DMS79 treated with DMSO at 0.1 percent for 48 hours (cell line): ENCODE results near the gene SEMA3A.
A peak's percentile ranks its signal among the peaks of the same experiment; 100 is the strongest.
"Not testable (repeated sequence)": the region's sequence is repeated elsewhere in the genome, so short reads cannot be mapped to it uniquely, and the experiment has no call there.

ENCODE experiments used
- DNase-seq: peaks from one replicate; lab custom pipeline; 2025; lab: John Stamatoyannopoulos, UW

SEMA3A gene

GRCh38 chr7:84060000-84060399 is 134.6 kb downstream of the SEMA3A start:
- no peak for DNase-seq

GRCh38 chr7:84058311-84059076 is 136.1 kb downstream of the SEMA3A start:
- DNase-seq, result no peak

- DNase-seq, result no peak
Measured at GRCh38 chr7:84057576-84057975, 137.0 kb downstream of the SEMA3A start.

- no peak for DNase-seq
Measured at GRCh38 chr7:84055904-84056605, 138.5 kb downstream of the SEMA3A start.

GRCh38 chr7:84055199-84055598 is 139.4 kb downstream of the SEMA3A start:
- not testable (repeated sequence) for DNase-seq

- no peak for DNase-seq
Measured at GRCh38 chr7:84049071-84049836, 145.3 kb downstream of the SEMA3A start.

GRCh38 chr7:84047085-84047484 is 147.5 kb downstream of the SEMA3A start:
- DNase-seq, result no peak

- no peak for DNase-seq
Measured at GRCh38 chr7:84044834-84045233, 149.8 kb downstream of the SEMA3A start.

GRCh38 chr7:84043661-84044191 is 150.9 kb downstream of the SEMA3A start:
- DNase-seq, result no peak

- DNase-seq, result no peak
Measured at GRCh38 chr7:84042110-84042539, 152.5 kb downstream of the SEMA3A start.

GRCh38 chr7:84041649-84042048 is 152.9 kb downstream of the SEMA3A start:
- no peak for DNase-seq

- DNase-seq, result no peak
Measured at GRCh38 chr7:84040355-84040754, 154.2 kb downstream of the SEMA3A start.

GRCh38 chr7:84039432-84039831 is 155.2 kb downstream of the SEMA3A start:
- no peak for DNase-seq

- no peak for DNase-seq
Measured at GRCh38 chr7:84027678-84028077, 166.9 kb downstream of the SEMA3A start.

GRCh38 chr7:84025332-84025927 is 169.2 kb downstream of the SEMA3A start:
- no peak for DNase-seq

- DNase-seq, result peak; percentile 85
Measured at GRCh38 chr7:84022684-84023308, 171.8 kb downstream of the SEMA3A start.

- no peak for DNase-seq
Measured at GRCh38 chr7:84022009-84022408, 172.6 kb downstream of the SEMA3A start.

GRCh38 chr7:84021292-84021908 is 173.2 kb downstream of the SEMA3A start:
- no peak for DNase-seq

GRCh38 chr7:84017651-84018050 is 176.9 kb downstream of the SEMA3A start:
- DNase-seq, result no peak

GRCh38 chr7:84013616-84014240 is 180.9 kb downstream of the SEMA3A start:
- no peak for DNase-seq

GRCh38 chr7:84009782-84010181 is 184.8 kb downstream of the SEMA3A start:
- no peak for DNase-seq
